Common myeloid progenitor, CD34-positive (primary cell): ENCODE data around the gene DNMT1.

ENCODE experiments used
- CTCF ChIA-PET: fragments of 350-600 bp; sonication (Branson Sonifier 250); formaldehyde crosslinking; loops from one replicate; lab custom pipeline; 2021; ENCODE audit warnings: antibody characterized with exemption; lab: Charles Lee
- POLR2A ChIA-PET: fragments of 350-600 bp; sonication (Branson Sonifier 250); formaldehyde crosslinking; loops from one replicate; lab custom pipeline; 2021; ENCODE audit warnings: antibody characterized with exemption; lab: Charles Lee
- DNase-seq, 3 donors: peaks; one replicate each; pipeline versions ENCODE4 v3.0.0 to v3.0.0-alpha.2; 2013
- H3K27ac ChIP-seq, 2 experiments: 1 replicate in 1 of 2; 2 replicates in 1 of 2; pipeline ENCODE4 v1.7.0; 2013; ENCODE audit warnings: inconsistent platforms in 2 of 2, low read length in 2 of 2, mild to moderate bottlenecking in 2 of 2, low read depth in 1 of 2, moderate library complexity in 1 of 2; ENCODE audit not compliant: severe bottlenecking in 2 of 2, insufficient read depth in 1 of 2, poor library complexity in 1 of 2
- H3K27me3 ChIP-seq, 5 experiments: replicated peaks in 2 of 5; 1 replicate in 3 of 5; 2 replicates in 2 of 5; pipeline versions ENCODE4 v1.6.1 to v1.7.0; 2013; ENCODE audit warnings: low read length in 4 of 5, mild to moderate bottlenecking in 2 of 5, moderate library complexity in 2 of 5, inconsistent platforms in 1 of 5; ENCODE audit not compliant: insufficient read depth in 5 of 5, control insufficient read depth in 4 of 5
- H3K36me3 ChIP-seq, 4 experiments: 1 replicate in 2 of 4; 2 replicates in 2 of 4; pipeline versions ENCODE4 v1.6.1 to v1.7.0; 2013; ENCODE audit warnings: low read length in 3 of 4, control low read depth in 1 of 4, mild to moderate bottlenecking in 1 of 4; ENCODE audit not compliant: control insufficient read depth in 4 of 4, insufficient read depth in 4 of 4
- H3K4me1 ChIP-seq, 4 experiments: 1 replicate in 3 of 4; 2 replicates in 1 of 4; pipeline versions ENCODE4 v1.6.1 to v1.7.1; 2013; ENCODE audit warnings: low read length in 3 of 4, mild to moderate bottlenecking in 3 of 4, control low read depth in 1 of 4, inconsistent platforms in 1 of 4, moderate library complexity in 1 of 4; ENCODE audit not compliant: control insufficient read depth in 4 of 4, insufficient read depth in 4 of 4; ENCODE audit errors: control extremely low read depth in 1 of 4
- H3K4me3 ChIP-seq, 7 experiments: 1 replicate in 4 of 7; 2 replicates in 3 of 7; pipeline versions ENCODE4 v1.5.1 to v1.7.0; 2013; ENCODE audit warnings: mild to moderate bottlenecking in 7 of 7, low read length in 6 of 7, moderate library complexity in 6 of 7, inconsistent platforms in 2 of 7, low read depth in 2 of 7, control low read depth in 1 of 7; ENCODE audit not compliant: insufficient read depth in 4 of 7, control insufficient read depth in 1 of 7; ENCODE audit errors: extremely low read depth in 1 of 7
- H3K9me3 ChIP-seq, 5 experiments: 1 replicate in 4 of 5; 2 replicates in 1 of 5; pipeline versions ENCODE4 v1.6.1 to v1.7.1; 2013; ENCODE audit warnings: low read length in 4 of 5, mild to moderate bottlenecking in 2 of 5, inconsistent platforms in 1 of 5, low read depth in 1 of 5, moderate library complexity in 1 of 5; ENCODE audit not compliant: control insufficient read depth in 4 of 5, insufficient read depth in 2 of 5; ENCODE audit errors: control extremely low read depth in 1 of 5
- WGBS: methylation state at CpG from one replicate; pipeline ENCODE4 v1.1.5; 2013; ENCODE audit not compliant: insufficient coverage; 5-methylcytosine and 5-hydroxymethylcytosine counted together

The DNMT1 gene

GRCh38 chr19:10159610-10160009 is 35.1 kb downstream of the DNMT1 start:
- WGBS, result 97% methylated on average over 16 of the region's 16 CpGs
- Histone ChIP-seq H3K4me3 (no peak overlapping the region), H3K9me3 (no peaks in the 10 kb centered on the region), H3K27ac (no peak overlapping the region), H3K27me3 (no peaks in the 10 kb centered on the region), H3K36me3 (peaks cover 25 to 94% (median 79%) of the 10 kb centered on the region in 4 experiments), H3K4me1 (no peaks in the 10 kb centered on the region)
- ChIA-PET CTCF (no interaction called here), POLR2A (no interaction called here)
- no peak for DNase-seq

GRCh38 chr19:10158485-10158884 is 36.3 kb downstream of the DNMT1 start:
- 99% methylated on average over 11 of the region's 11 CpGs for WGBS
- H3K36me3 ChIP-seq, result peaks cover 27 to 94% (median 83%) of the 10 kb centered on the region in 4 experiments
- no peaks in the 10 kb centered on the region for H3K9me3 ChIP-seq
- CTCF ChIA-PET, result interaction anchor here (1.0 to 1.1 kb wide), 3 partner anchors 9 to 92 kb away, joined by 3 read pairs; no protein-coding TSS in a partner anchor
- H3K27me3 ChIP-seq, result no peaks in the 10 kb centered on the region
- POLR2A ChIA-PET, result no interaction called here
- DNase-seq, result no peak
- no peaks in the 10 kb centered on the region for H3K4me1 ChIP-seq
- H3K27ac ChIP-seq, result no peak overlapping the region
- no peak overlapping the region for H3K4me3 ChIP-seq

- H3K4me3 ChIP-seq, result no peak overlapping the region
- no peak overlapping the region for H3K27ac ChIP-seq
- POLR2A ChIA-PET, result interaction anchor here (0.7 kb wide), 1 partner anchor 10 kb away, joined by 3 read pairs; no protein-coding TSS in a partner anchor
- DNase-seq, result no peak
- H3K9me3 ChIP-seq, result no peaks in the 10 kb centered on the region
- peaks cover 23 to 91% (median 80%) of the 10 kb centered on the region in 4 experiments for H3K36me3 ChIP-seq
- H3K27me3 ChIP-seq, result no peaks in the 10 kb centered on the region
- CTCF ChIA-PET, result interaction anchor here (0.9 to 1.1 kb wide), 4 partner anchors 9 to 93 kb away, joined by 3 read pairs; no protein-coding TSS in a partner anchor
- 98% methylated on average over 6 of the region's 8 CpGs for WGBS
- no peaks in the 10 kb centered on the region for H3K4me1 ChIP-seq
Measured at GRCh38 chr19:10158071-10158470, 36.7 kb downstream of the DNMT1 start.

- no peaks in the 10 kb centered on the region for H3K4me1 ChIP-seq
- H3K4me3 ChIP-seq, result no peak overlapping the region
- CTCF ChIA-PET, result no interaction called here
- WGBS, result 100% methylated on average over 1 of the region's 4 CpGs
- H3K9me3 ChIP-seq, result no peaks in the 10 kb centered on the region
- no peaks in the 10 kb centered on the region for H3K27me3 ChIP-seq
- peak in 2 of 3 donors; percentile 9 to 10 for DNase-seq
- H3K27ac ChIP-seq, result no peak overlapping the region
- H3K36me3 ChIP-seq, result peaks cover 25 to 96% (median 81%) of the 10 kb centered on the region in 4 experiments
- POLR2A ChIA-PET, result no interaction called here
Measured at GRCh38 chr19:10155839-10156238, 38.9 kb downstream of the DNMT1 start.

- CTCF ChIA-PET, result no interaction called here
- no peaks in the 10 kb centered on the region for H3K27me3 ChIP-seq
- H3K9me3 ChIP-seq, result no peaks in the 10 kb centered on the region
- no peaks in the 10 kb centered on the region for H3K4me1 ChIP-seq
- H3K36me3 ChIP-seq, result peaks cover 25 to 88% (median 72%) of the 10 kb centered on the region in 4 experiments
- H3K27ac ChIP-seq, result peak overlapping the region in 1 of 2 experiments; percentile 5
- WGBS, result no CpG with 5 or more reads among the region's 3 CpGs
- no peak overlapping the region for H3K4me3 ChIP-seq
- DNase-seq, result peak in 2 of 3 donors; percentile 10 to 12
- POLR2A ChIA-PET, result no interaction called here
Measured at GRCh38 chr19:10152100-10152499, 42.7 kb downstream of the DNMT1 start.

GRCh38 chr19:10151521-10151920 is 43.2 kb downstream of the DNMT1 start:
- Histone ChIP-seq H3K4me1 (no peaks in the 10 kb centered on the region), H3K36me3 (peaks cover 26 to 88% (median 72%) of the 10 kb centered on the region in 4 experiments), H3K27me3 (no peaks in the 10 kb centered on the region), H3K27ac (no peak overlapping the region), H3K9me3 (no peaks in the 10 kb centered on the region), H3K4me3 (no peak overlapping the region)
- no peak for DNase-seq
- CTCF ChIA-PET, result no interaction called here
- POLR2A ChIA-PET, result no interaction called here
- 95% methylated on average over 5 of the region's 5 CpGs for WGBS

- H3K4me3 ChIP-seq, result no peak overlapping the region
- H3K27ac ChIP-seq, result no peak overlapping the region
- H3K36me3 ChIP-seq, result peaks cover 20 to 87% (median 75%) of the 10 kb centered on the region in 4 experiments
- WGBS, result 94% methylated on average over 10 of the region's 12 CpGs
- no peaks in the 10 kb centered on the region for H3K27me3 ChIP-seq
- POLR2A ChIA-PET, result no interaction called here
- no peak for DNase-seq
- no peaks in the 10 kb centered on the region for H3K4me1 ChIP-seq
- CTCF ChIA-PET, result no interaction called here
- no peaks in the 10 kb centered on the region for H3K9me3 ChIP-seq
Measured at GRCh38 chr19:10149427-10149826, 45.3 kb downstream of the DNMT1 start.
